CD4-positive, alpha-beta T cell treated with Interleukin-1 beta for 1 hour (primary cell): ENCODE results near the gene CCDC188.

Experiments used
- DNase-seq, 2 donors: peaks; one replicate each; pipeline ENCODE4 v3.0.0-alpha.2; 2020 to 2022

CCDC188 gene

DNA sequence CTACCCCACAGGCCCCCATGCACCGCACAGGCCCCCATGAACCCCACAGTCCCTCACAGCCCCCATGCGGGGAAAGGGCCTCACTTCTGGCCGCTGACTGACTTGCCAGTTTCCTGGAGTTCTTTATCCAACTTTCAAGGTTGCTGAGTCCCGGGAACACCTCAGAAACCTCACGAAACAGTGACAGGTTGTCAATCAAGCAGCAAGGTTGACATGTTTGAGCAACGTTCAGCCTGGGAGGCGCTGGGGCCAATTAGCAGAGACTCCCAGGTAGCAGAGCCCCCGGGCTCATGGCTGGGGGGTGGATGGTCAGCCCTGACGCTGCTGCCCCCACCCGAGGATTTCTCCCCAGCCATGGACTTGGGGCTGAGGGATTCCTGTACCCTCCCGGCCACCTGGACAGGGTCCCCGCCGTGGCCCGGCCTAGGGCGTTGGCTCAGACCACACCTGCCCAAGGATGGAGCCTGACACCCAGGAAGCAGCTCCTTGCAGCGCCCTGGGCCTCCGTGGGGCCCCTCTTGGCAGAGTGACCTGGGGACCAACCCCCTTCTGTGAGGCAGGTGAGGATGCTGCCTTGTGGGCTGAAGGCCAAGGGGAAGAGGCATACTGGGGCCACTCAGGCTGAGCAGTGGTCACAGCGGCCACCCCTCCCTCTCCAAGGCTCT lies 33.8 kb upstream of the CCDC188 start:
- no peak for DNase-seq

DNA sequence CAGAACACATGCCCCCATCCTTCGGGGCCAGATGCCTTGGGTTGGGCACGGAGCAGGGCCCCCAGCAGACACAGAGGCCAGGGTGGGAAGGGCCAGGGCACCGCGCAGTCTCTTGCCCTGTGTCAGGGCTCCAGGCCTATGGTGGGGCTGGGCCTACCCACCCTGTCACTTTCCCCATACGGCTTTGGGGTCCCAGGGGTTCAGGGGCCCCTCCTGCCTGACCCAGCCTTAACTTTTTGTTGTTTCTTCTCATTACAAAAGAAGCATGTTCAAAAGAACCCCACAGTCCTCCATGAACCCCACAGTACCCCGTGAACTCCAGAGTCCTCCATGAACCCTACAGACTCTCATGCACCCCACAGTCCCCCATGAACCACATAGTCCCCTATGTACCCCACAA lies 33.0 kb upstream of the CCDC188 start:
- no peak for DNase-seq

DNA sequence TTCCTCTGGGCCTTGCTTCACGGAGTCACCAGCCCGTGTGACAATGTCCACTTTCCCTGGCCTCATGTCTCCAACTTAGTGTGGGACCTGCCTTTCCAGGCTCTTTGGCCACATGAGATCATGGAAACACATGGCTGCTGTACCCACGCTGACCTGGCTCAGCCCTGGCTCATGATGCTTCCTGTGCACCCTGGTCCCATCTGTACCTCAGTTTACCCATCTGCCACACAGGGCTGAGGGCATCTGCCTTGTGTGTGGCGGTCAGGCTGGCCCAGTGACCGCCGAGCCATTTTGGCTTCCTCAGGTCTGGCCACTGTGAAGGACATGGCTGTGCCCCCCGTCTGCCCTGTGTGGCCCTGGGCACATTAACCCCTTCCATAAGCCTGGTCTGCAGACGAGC lies 32.2 kb upstream of the CCDC188 start:
- DNase-seq = no peak

DNA sequence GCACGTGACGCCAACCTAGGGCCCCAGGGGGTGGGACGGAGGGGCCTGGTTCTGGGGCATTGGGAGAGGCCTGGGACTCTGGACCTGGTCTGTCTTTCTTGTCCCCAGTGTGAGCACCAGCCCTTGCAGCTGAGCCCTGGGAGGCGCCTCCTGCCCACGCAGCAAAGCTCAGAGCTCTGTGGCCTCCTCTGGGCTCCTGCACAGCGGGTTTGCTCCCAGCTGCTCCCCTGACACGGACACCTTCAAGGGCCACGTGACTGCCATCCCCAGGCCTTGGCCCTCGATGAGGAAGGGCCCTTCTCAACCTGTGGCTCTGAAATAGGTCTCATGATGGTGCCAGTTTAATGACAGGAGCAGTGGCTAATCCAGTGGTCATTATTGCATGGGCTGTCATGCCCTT lies 31.5 kb upstream of the CCDC188 start:
- no peak for DNase-seq

DNA sequence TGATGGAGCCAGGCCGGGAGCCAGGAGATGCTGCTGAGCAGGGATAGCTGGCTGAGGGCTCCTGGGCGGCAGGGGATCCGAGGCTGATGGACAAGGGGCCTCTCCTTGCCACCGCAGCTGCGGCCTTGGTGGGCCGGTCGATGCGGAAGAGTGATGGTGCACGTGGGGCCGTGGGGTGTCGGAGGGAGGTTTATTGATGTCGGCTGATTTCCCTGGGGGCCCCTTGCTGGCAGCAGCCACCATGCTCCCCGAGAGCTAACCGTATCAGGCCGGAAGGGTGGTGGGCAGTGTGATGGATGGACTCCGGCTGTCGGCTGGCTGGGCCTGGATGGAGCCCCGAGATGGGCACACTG lies 31.0 kb upstream of the CCDC188 start:
- DNase-seq = no peak

DNA sequence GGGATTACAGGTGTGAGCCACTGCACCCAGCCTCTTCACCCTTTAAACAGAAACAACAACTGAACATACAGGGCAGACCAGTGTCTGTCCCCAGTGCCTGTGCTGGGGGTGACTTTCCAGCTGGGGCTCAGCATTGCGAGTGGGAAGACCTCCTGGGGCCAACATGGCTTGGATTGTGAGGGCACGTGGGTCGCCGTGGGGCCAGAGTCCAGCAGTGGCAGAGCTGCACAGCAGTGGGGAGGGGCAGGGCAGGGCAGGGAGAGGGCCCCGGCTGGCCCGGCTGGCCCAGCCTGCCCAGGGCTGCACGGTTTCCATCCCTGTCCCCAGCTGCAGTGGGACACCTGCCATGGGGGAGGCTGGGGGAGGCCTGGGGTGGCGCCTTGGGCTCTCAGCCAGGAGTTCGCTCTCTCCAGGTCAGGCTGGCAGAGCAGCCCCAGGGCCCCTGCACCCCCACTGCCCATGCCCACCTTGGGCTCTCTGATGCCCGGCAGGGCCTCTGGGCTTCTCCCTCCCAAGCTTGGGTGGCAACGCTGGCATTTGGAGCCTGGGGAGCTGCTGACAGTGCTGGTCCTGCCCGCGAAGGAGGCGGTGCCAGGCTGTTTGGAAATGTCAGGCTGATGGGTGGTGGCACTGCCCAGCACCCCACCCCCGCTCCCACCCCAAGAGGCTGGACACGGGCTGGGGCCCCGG lies 30.5 kb upstream of the CCDC188 start:
- no peak for DNase-seq

DNA sequence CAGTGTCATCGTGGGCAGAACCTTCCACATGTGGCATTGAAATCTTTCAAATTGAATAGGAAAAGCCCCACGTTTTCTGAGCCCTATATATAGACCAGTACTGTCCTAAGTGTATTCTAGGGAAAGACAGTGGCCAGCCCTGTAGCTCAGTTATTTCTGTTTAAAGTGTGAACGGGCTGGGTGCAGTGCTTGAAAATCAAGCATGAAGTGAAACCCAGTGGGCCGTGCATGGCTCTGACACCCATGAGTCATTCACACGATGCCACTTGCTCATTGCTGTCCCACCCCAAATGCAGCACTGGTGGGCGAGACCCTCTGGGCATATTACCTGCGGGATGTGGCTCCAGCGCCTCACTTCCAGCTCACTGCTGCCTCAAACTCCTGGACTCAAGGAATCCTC lies 29.8 kb upstream of the CCDC188 start:
- DNase-seq = no peak

DNA sequence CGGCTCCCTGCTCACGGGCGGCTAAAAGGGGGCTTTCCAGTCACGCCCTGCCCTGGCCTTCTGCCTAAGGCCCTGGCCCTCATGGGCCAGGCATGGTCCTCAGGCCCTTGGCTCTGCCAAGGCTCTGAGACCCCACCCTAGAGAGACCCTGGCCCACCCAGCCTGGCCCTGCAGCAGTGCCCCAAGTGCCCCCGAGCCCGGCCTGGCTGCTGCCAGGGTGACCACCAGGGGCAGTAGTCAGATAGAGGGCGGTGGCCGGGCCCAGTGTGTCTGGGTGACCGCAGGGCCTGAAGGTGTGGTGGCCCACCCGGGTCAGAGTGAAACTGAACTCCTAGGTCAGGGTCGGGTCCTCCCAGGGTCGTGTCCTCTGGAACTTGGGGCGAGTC lies 29.4 kb upstream of the CCDC188 start:
- no peak for DNase-seq

DNA sequence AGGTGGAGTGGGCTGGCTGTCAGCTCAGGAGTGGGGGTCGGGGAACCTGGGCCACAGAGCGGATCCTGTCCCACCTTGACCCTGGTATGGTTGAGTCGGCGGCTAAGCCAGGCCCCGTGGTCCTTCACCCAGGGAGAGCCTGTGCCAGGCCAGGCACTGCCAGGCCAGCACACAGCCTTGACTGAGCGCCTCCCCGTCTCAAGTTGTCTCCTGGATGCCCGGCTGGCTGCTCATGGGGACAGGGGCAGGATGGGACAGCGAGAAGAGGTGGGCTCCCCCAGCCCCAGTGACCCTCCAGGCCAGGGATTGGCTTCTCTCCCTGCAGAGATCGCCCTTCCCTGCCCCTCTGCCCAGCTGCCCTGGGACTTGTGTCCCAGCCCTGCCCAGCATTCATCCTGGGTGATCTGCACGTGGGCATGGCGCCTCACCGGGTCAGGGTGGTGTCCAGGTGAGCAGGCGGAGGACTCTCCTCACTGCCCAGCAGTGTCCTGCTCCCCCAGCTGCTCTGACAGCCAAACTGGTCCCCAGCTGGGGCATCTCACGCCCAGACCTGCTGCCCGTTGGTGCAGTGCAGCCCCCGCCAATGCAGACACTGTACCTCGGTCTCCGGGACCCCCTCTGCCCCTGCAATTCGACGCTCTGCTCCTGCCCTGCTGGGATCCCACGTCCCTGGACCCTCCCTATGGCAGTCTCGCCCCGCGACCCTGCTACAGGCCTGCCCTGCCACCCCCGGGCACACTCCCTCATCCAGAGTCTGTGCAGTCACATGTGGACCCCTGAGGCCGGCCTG lies 28.8 kb upstream of the CCDC188 start:
- DNase-seq = no peak

DNA sequence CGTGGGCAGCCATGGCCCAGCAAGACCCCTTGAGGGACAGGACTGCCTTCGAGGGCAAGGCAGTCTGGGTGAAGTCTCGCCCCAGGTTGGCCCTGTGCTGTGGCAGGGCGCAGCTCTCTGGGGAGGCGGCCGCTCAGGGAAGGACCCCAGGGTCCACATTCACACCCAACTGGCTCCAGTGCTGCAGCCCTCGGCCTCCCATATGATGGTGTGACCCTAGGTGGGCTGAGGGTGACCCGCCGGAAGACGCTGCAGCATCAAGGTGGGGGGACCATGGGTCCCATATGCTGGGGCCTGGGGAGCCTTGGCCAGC lies 28.0 kb upstream of the CCDC188 start:
- no peak for DNase-seq

DNA sequence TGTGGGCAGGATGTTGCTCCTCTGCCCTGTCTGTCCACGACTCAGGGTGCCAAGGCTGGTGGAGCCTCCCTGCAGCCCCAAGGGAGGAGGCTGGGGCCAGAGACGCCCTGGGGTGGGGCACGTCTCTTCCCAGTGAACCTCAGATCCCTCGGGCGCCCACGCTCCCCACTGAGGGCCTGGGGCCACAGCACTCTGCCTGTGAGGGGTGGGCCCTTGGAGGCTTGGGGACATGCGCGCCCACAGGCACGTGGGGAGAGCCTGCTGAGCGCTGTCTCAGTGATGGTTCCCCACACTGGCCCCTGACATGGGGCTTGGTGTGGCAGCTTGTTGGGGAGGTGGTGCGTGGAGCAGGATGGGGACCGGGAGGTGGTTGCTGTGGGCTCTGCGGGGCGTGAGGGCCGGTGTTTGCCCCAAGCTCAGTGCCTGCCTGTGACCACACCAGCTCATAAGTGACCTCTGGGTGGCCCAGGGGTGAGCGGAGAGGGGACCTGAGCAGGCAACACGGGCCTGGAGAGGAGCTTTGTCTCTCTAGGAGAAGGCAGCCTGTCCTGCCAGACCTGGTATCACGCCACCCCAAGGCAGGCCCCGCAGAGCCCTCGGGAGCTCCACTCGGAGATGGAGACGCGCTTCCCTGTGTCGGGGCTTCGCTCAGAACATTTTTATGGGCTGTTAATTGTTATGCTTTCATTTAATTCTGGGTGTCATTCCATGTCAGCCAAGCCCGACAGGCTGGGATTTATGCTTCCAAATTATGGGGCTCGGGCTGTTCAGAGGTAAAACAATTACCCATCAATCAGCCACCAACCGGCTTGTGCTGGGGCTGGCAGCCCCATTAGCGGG lies 27.4 kb upstream of the CCDC188 start:
- DNase-seq = no peak

DNA sequence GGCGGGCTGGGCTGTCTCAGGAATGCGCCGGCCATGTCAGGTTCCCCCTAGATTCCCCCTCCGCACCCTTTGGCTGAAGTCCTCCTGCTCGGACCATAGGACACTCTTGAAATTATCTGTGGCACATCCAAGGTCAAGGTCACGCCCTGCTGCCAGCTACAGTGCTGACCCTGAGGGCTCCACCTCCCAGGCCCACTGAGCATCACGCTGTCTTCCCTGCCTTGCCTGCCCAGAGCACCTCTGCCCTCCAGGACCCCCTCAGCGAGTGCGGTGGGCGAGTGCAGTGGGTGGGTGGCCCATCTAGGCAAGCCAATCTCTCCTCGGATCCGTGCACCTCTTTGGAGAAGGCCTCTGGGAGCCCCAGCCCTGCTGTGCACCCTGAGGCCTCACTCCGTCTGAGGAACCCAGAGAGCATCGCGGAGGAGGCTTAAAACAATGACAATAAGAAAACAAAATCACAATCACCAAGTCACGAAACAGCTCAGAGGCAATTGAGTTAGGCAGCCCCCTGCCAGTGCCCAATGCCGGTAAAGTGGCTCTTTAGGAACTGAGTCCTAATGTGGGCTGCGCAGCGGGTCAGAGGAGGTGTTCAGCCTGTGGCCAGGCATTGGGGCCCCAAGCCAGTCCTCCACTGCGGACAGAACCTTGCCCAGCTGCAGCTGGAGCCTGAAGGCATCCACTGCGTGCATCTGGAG lies 26.5 kb upstream of the CCDC188 start:
- no peak for DNase-seq

DNA sequence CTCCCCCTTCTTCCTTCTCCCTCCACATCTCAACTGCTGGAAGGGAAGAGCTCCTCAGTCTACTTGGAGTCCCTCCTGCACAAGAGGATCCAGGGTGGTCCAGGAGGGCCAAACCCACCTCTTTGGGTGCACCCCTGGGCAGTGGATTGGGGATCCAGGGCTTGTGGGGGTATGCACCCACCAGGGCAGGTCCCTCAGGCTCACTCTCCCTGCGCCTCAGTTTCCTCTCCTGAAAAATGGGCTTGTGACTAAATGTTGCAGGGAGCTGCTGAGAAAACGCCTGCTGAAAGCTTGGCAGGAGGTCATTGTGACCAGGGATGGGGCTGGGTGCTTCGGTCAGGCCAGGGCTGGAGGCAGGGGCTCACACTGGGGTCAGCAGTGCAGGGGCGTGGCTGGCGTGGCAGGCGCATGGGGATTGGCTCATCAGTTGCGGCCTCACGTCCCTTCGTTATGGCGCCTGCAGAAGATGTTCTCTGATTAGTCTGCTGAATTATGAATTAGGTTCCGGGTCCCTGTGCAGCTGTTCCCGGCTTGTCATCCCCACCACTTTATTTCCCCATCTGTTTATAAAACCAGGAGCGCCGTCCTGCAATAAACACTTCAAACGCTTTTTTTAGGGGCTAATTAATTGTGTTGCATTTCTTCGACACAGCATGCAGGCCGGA lies 25.7 kb upstream of the CCDC188 start:
- no peak for DNase-seq

DNA sequence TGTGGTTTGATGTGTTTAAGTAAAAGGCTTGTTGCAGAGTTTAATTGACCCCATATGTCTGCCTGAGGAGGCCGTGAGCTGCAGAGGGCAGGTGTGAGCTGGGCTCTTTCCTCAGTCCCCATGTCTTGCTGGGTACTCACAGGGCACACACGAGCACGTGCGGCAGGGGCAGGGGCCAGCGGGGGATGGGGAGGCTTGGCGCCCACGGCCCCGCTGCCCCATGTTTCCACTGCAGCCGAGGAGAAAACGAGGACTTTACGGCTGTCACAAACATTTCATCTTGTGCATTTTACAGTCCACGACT lies 24.7 kb upstream of the CCDC188 start:
- no peak for DNase-seq

DNA sequence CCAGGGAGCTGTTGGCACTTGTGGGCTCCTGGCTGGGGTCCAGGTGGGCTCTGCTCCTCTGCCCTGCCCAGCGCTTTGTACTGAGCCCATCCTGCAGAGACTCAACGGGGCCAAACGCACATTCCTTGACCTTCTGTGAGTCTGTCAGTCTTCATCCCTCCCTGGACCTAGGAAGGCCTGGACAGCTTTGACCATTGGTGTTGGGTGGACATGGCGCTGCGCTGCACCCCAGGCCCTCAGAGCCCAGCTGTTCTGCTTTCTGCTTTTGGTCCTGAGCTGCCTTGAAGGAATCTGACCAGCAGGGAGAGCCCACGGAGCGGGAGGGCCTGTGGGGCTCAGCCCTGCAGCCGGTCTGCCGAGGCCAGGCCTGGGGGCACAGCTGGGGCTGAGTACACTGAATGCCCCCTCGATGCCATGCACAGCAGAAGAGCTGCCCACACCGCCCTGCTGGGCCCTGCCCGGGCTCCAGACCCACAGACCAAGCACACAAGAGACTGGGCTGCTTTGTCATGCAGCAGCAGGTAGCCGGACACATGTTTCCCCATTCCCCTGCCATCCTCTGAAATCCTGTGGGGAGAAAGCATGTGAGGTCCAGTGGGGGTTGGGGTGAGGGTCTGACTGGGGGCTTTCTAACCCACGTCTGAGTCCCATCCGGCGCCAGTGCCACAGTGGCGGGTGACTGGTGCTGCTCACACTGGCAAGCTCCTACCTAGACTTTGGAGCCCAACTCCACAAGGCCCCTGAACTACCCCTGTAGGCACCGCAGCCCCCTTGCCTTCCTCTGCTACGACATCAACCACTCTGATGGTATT lies 24.1 kb upstream of the CCDC188 start:
- no peak for DNase-seq

DNA sequence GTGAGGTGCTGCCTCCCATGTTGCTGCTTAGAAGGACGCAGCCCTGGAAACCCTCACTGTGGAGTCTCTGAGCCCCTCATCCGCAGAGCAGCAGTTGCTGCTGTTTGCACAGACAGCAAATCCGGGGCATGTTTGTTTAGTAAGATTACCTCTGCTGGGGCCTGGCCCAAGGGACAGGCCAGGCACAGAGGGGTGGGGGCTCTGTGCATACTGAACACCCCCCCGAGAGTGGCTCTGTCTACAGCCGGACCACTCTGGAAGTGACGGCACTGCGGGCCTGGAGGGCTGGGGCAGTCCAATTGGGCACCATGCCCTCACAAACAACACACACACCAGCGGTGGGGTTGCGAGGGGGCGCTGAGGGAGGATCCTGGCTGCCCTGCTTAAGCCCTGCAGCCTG lies 22.9 kb upstream of the CCDC188 start:
- no peak for DNase-seq

DNA sequence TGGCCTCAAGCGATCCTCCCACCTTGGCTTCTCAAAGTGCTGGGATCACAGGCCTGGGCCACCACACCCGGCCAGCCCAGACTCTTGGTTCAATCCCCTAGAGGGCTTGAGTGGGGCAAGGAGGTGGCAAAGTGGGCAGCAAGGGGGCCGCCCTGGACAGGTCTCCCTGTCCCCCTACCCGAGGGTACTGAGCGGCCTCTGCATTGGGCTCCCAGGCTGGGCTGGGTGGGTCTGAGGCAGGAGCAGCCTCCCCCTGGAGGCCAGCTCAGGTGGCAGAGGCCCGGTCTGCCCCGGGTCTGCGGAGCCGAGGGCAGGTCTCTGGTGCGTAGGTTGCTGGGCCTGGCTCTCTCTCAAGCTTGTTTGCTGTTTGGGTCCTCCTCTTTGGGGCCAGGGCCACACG lies 22.4 kb upstream of the CCDC188 start:
- no peak for DNase-seq

DNA sequence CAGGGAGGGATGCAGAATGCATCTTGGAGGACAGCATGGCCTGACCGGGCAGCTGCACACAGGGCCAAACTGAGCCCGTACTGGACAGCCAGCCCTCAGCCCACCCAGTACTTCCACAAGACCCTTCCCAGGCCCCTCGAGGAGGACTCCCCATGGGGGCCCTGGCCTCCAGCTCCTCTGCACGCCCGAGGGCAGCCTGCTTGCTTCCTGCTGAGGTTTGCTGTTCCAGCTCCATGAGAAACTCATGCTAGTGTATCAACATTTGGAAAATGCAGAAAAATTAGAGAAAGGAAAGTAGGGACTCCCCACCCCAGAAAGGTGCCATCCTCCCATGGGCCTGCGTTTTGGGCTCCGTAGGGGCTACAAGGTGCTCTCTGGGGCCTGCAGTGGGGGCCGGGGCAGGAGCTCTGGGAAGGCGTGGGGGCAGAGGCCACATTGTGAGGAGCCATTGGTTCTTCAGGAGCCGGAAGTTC lies 21.3 kb upstream of the CCDC188 start:
- DNase-seq = no peak

DNA sequence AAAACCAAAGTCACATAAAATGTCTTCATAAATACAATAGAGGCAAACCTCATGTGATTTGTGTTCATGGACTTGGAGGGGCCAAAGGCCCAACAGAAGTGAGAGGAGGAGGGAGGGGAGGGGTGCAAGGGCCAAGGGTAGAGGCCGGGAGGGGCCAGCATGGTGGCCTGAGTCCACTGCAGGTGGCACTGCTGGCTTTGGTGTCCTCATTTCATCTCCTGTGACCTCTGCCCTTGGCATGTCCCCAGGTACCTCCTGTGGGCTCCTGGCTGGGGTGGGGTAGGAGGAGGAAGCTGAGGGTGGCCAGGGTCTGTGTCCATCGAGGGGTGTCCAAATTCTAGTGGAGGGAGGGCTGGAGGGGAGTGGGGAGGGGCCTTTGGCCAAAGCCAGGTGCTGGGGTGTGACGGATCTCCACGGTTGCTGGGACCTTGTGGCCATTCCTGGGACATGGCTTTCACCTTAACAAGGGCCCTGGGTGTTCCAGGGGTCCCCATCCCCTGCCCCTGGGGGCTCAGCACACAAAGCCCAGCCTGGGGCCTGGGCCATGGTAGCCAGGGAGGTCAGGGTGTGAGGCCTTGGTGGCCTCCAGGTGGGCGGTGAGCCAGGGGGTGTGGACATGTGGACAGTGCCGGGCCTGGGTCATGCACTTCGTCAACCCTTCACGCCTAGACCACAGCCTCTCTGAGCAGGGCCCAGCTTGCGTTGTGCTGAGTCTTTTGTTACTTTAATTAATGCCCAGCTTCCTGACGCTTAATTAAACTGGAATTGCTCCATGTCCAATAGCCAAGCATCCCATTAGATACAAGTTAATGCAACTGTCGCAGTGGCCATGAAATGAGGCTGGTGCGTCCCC lies 20.7 kb upstream of the CCDC188 start:
- DNase-seq = no peak

DNA sequence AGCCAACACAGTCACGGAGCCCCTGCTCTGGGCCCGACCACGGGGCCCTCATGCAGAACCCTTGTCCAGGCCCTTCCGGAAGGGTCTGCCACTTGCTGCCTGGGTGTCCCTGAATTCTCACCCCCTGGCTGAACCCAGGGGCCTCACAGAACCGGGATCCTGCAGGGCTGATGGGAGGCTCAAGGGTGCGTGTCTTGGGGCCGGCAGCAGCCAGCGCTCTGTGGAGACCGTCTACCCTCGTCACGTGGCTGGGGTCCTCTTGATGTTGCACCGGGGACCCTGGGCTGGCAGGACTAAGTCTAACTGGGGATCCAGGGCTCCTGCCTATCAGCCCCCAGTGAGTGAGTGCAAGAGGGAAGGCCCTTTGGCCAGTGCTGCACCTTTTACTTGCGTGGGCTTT lies 19.3 kb upstream of the CCDC188 start:
- DNase-seq = no peak
